Mammary epithelial cell (primary cell): ENCODE results near the gene DNASE1L1.

Source experiments
- EZH2 ChIP-seq: IDR thresholded peaks from 2 replicates; pipeline ENCODE4 v1.6.1; 2012; ENCODE audit warnings: low read length, inconsistent platforms, borderline replicate concordance
- TF ChIP-seq, protein P1 (sequence below), 2 donors: IDR thresholded peaks in 1 of 2; conservative IDR thresholded peaks in 1 of 2; 2 replicates each; pipeline ENCODE4 v1.5.1; 2011 to 2012; ENCODE audit warnings: inconsistent platforms in 2 of 2, low read length in 2 of 2, mild to moderate bottlenecking in 2 of 2, control low read depth in 1 of 2, low read depth in 1 of 2; ENCODE audit not compliant: insufficient read depth in 1 of 2; ENCODE audit errors: extremely low read depth in 1 of 2

DNA sequence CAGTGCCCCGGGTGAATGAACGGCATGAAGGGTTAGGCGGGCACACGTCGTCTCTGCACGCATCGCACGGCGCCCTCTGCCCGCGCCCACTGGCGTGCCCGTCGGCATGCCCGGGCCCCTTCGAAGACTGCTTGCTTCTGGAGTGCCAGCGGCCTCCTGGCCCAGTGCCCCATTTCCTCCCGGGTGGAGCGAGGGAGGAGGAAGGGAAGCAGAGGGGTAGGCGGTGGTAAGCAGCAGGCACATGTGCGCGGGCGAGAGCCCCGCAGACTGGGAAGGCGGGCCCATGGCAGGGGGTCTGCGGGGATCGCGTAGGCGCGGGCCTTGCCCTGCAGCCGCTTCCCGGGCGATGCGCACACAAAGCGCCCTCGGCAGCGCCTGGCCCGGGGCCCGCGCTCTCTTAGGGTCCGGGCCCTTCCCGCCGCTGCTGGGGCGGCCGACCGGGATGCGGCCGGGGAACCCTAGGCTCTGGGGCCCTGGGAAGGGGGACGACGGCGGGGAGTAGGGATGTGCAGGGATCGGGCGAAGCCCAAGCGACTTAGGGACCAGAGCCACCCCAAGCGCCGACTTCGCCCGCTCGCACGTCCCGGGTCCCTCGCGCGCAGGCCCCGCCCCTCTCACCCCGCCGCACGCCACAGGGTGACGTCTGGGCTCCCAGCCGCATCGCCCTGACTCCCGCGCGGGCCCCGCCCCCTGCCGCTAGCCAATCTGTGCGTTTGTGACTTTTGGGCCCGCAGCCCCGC lies 30.8 kb downstream of the DNASE1L1 start:
- TF ChIP-seq, protein P1, sequence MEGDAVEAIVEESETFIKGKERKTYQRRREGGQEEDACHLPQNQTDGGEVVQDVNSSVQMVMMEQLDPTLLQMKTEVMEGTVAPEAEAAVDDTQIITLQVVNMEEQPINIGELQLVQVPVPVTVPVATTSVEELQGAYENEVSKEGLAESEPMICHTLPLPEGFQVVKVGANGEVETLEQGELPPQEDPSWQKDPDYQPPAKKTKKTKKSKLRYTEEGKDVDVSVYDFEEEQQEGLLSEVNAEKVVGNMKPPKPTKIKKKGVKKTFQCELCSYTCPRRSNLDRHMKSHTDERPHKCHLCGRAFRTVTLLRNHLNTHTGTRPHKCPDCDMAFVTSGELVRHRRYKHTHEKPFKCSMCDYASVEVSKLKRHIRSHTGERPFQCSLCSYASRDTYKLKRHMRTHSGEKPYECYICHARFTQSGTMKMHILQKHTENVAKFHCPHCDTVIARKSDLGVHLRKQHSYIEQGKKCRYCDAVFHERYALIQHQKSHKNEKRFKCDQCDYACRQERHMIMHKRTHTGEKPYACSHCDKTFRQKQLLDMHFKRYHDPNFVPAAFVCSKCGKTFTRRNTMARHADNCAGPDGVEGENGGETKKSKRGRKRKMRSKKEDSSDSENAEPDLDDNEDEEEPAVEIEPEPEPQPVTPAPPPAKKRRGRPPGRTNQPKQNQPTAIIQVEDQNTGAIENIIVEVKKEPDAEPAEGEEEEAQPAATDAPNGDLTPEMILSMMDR (conservative IDR thresholded peaks at IDR 0.05 in 1 of 2, IDR thresholded peaks at IDR 0.05 in 1 of 2; ENCODE audit: extremely low read depth in 1 of 2, insufficient read depth in 1 of 2, low read depth in 1 of 2, low read length in 2 of 2), result no peak
- no peak for TF ChIP-seq EZH2
